GM19468 (cell line): Measurements from ENCODE around the gene NAALAD2.
A peak's percentile ranks its signal among the peaks of the same experiment; 100 is the strongest.
"Not testable (repeated sequence)": the region's sequence is repeated elsewhere in the genome, so short reads cannot be mapped to it uniquely, and the experiment has no call there.

Experiments
- ATAC-seq: cut with Tn5 transposase; IDR thresholded peaks from one replicate; pipeline ENCODE4 v1.9.1; 2021; ENCODE audit warnings: mild to moderate bottlenecking, moderate library complexity, moderate number of reproducible peaks; ENCODE audit not compliant: unreplicated experiment; ENCODE audit errors: extremely low read depth

NAALAD2 gene

DNA sequence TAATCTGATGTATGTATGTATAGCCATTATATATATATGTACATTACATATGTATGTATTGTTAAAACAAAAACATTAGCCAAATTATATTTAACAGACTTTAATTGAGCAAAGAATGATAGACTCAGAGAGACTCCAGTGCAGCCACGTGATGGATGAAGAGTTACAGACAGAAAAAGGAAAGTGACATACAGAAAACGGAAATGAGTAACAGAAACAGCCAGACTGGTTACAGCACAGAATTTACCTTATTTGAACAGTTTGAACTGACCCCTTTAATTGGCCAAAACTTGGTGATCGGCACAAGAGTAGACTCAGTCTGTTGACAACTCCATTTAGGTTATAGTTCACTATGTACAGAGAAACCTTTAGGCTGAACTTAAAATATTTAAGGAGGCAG, 53.4 kb downstream of the NAALAD2 start:
- ATAC-seq: no peak

GRCh38 chr11:90189011-90189410, 54.5 kb downstream of the NAALAD2 start:
- ATAC-seq: no peak

DNA sequence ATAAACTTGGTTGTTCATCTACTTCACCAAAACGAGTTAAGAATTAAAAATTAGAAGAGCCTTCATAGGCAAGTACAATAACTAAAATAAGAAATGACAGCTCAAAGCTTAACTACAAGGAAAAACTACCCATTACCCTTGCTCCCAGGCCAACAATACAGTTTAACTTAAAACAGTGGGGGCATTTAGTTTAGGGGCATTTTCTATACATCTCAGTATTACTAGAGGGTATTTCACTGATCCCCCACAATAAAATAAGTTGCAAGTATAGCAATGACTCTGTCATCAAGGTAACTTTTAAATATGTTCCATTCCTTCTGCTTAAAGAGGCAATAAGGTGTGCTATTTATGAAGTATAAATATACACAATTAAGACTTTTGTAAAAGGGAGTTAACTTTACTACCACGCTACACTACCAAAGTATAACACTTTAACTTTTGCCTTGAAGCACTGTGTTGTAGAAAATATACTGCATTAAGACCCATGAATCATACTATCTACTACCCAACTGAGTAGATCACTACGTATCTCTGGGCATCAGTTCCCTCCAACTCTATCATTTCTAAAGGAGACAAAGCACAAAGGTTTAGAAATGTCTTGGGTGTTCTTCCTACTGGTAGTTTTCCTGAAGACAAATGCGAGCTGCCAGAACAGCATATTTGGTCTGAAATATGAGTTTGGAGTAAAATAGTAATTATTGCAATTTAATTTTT, 58.6 kb downstream of the NAALAD2 start:
- ATAC-seq: no peak

DNA sequence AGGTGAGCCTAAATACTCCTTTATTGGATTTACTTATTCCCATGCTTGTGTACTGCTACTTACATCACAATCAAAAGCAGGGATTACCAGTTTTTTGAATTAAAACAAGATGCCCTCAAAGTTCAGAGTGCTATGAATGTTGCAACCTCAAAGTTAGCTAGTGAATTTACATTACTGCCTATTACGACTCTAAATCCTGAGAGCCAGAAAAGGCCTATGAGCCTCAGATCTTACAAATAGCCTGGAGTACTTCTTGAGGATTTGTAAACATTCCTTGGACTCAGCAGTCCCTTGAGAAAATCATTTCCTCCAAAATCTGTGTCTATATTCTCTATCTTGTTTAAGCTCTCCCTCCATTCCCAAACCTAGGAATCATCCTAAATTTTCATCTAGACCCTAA, 62.9 kb downstream of the NAALAD2 start:
- no peak for ATAC-seq

DNA sequence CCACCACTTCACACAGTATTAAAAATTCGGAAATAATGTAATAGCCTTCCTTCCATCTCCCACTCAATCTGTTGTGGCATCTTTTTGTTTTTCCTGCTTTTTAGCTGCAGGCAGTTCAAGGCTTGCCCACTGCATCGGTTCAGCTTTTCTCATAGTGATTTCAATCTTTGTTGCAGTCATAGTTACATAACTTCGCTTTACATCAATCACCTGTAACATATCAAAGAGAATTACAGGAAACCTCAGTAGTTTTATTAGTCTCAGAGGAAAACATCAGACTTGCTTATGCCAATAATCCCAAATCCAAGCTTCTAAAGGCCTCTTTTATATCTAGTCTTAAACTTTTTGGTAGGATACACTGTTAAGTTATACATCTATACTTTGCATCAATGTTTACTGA, 67.9 kb downstream of the NAALAD2 start:
- ATAC-seq: no peak

GRCh38 chr11:90204407-90204806, 69.9 kb downstream of the NAALAD2 start:
- no peak for ATAC-seq

GRCh38 chr11:90204832-90205646, 70.6 kb downstream of the NAALAD2 start:
- peak; percentile 59 for ATAC-seq

GRCh38 chr11:90207992-90208391, 73.5 kb downstream of the NAALAD2 start:
- not testable (repeated sequence) for ATAC-seq

DNA sequence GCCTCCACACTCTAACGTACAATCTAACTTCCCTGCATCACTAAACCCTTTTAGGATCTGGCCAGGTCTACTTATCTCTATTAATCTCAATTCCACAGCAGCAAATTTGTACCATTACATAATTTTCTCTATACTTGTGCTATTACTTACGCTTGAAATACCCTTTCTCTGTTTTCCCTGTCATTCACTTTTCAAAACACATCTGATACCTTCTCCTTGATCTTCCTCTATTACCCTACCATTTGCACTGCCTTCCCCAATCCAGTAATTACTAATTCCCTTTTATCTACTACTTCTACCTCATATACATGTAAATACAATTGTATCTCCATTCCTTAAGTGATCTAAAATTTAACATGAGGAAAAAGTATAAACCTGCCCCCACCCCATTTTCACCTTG, 74.4 kb downstream of the NAALAD2 start:
- no peak for ATAC-seq

- no peak for ATAC-seq
Observed at GRCh38 chr11:90213322-90213721, 78.9 kb downstream of the NAALAD2 start.

GRCh38 chr11:90216611-90217010, 82.1 kb downstream of the NAALAD2 start:
- no peak for ATAC-seq

- ATAC-seq: no peak
Observed at GRCh38 chr11:90218606-90219005, 84.1 kb downstream of the NAALAD2 start.

DNA sequence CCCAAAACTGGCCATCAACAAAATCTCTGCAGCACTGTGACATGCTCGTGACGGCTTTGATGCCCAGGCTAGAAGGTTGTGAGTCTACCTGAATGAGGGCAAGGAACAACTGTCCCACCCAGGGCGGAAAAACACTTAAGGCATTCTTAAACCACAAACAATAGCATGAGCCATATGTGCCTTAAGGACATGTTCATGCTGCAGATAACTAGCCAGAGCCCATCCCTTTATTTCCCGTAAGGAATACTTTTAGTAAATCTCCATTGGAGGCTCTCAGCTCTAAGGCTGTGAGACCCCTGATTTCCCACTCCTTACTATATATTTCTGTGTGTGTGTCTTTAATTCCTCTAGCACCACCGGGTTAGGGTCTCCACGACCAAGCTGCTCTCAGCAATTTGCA, 85.0 kb downstream of the NAALAD2 start:
- ATAC-seq: no peak

GRCh38 chr11:90220391-90220790, 85.9 kb downstream of the NAALAD2 start:
- ATAC-seq: no peak

- no peak for ATAC-seq
Observed at GRCh38 chr11:90221803-90222458, 87.5 kb downstream of the NAALAD2 start.

DNA sequence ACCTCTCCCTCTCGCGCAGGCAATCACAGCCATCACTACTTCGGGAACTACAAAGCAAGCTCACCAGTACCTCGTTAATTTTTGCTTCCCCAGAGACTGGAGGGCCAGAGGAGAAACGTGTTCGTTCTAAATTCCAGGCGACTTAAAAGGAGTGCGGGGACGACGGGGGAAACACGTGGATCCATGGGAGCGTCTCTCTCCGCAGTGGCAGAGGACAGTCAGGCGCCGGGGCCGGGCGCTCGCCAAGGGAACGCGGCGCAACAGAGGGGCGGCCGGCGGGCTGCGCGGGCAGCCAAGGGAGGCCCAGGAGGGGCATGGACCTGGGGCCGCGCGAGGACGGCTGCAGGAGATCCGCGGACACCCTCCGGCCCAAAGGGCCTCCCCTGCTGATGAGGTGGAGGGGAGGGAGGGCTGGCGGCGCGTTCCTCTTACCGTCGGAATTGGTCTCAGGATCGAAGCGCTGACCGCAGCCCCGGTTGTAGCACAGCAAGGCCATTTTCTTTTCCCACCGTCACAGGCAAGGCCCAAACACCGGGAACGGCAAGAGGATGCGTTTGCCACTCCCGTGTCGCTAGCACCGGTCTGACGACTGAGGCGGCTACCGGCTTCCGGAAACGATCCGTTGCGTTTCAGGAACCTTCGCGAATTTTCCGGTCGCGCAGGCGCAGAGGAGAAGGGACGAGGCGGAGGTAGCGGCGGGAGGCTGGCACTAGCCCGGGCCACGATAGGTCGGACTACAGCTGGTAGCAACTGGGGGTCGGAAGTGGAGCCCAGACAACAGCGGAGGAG, 88.2 kb downstream of the NAALAD2 start, which contains the start of gene CHORDC1:
Gene CHORDC1 (minus strand): TSS at position 591 of the 789 bp plus-strand sequence. CDS start 95 bp downstream, at position 496.
- peak; percentile 91 for ATAC-seq

- no peak for ATAC-seq
Observed at GRCh38 chr11:90223248-90223585, 88.8 kb downstream of the NAALAD2 start.

- ATAC-seq: no peak
Observed at GRCh38 chr11:90228056-90228455, 93.6 kb downstream of the NAALAD2 start.

DNA sequence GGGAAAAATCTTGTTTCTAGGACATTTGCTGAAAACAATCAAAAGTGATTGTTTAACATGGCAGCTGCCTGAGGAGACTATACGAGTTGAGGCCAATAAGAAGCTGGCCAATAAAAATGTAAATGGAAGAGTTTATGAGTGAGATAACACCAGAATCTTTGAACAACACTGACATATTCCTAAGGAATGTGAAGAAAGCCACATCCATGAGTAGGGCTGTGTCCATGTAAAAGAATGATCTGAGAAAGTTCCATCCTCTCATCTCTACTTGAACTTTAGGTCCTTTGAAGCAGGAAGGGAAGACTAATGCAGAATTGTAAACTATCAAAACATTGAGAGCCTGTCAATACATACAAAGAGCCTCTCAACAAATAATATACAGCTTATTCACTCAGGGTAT, 95.3 kb downstream of the NAALAD2 start:
- ATAC-seq: no peak

DNA sequence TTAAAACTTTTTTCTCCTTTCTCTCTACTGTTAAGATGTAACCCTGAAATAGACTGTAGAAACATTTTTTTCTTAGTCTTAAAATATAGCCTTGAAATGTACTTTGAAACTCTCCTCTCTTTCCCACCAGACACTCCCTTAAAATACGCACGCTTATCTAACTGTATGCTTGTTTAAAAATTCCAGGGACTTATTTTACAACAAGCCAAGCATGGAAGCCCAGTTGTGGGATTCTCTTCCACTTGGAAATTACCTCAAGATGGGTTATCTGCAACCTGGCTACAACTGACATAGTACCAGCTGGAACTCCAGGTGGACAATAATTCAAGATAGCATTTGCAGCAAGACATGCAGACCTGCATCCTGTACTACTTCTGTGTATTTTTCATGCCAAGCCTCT, 100.5 kb downstream of the NAALAD2 start:
- no peak for ATAC-seq
